HEK293 (cell line): Measurements from ENCODE around the gene CDC34.

Source experiments
- CTCF ChIA-PET: fragments of 350-600 bp; formaldehyde crosslinking; extraction: SDS; loops from one replicate; lab custom pipeline; 2021; ENCODE audit warnings: antibody characterized with exemption; lab: Yijun Ruan, JAX
- POLR2A ChIA-PET: fragments of 300-600 bp; formaldehyde crosslinking; extraction: SDS; loops from one replicate; lab custom pipeline; 2020; ENCODE audit warnings: antibody characterized with exemption, inconsistent platforms; lab: Yijun Ruan, JAX
- H3K27ac ChIP-seq: fragments of 200-500 bp; sonication (Bioruptor generic); 2 replicates; pipeline ENCODE4 v1.5.1; 2014; ENCODE audit warnings: low read depth, low read length, control low read depth, inconsistent platforms; ENCODE audit errors: extremely low read depth
- H3K36me3 ChIP-seq, 2 experiments: fragments of 200-500 bp in 1 of 2; sonication (Bioruptor generic) in 1 of 2; 1 replicate in 1 of 2; 2 replicates in 1 of 2; pipeline ENCODE4 v1.5.1; 2014 to 2017; ENCODE audit warnings: inconsistent platforms in 2 of 2, low read length in 2 of 2; ENCODE audit not compliant: control insufficient read depth in 2 of 2, insufficient read depth in 1 of 2
- H3K4me1 ChIP-seq: fragments of 200-500 bp; sonication (Bioruptor generic); 2 replicates; pipeline ENCODE4 v1.5.1; 2014; ENCODE audit warnings: mild to moderate bottlenecking, low read length, inconsistent platforms; ENCODE audit not compliant: control insufficient read depth, insufficient read depth
- H3K4me3 ChIP-seq: 2 replicates; pipeline ENCODE4 v1.5.1; 2011; ENCODE audit warnings: low read depth, mild to moderate bottlenecking, control low read depth, low read length, moderate library complexity
- H3K9me3 ChIP-seq: fragments of 200-500 bp; sonication (Bioruptor generic); 2 replicates; pipeline ENCODE4 v1.5.1; 2014; ENCODE audit warnings: low read depth, low read length, inconsistent platforms; ENCODE audit not compliant: control insufficient read depth, insufficient read depth
- SCRT1 ChIP-seq: fragments of 450-650 bp; formaldehyde crosslinking; IDR thresholded peaks from 2 replicates; pipeline ENCODE4 v1.5.1; 2016; ENCODE audit warnings: missing biosample characterization, missing genetic modification characterization, borderline replicate concordance
- SCRT2 ChIP-seq: fragments of 450-650 bp; formaldehyde crosslinking; IDR thresholded peaks from 2 replicates; pipeline ENCODE4 v1.5.1; 2016; ENCODE audit warnings: missing biosample characterization, missing genetic modification characterization
- YY1 ChIP-seq: fragments of 450-650 bp; formaldehyde crosslinking; IDR thresholded peaks from 2 replicates; pipeline ENCODE4 v1.5.1; 2018; ENCODE audit warnings: missing biosample characterization, missing genetic modification characterization
- ZEB2 ChIP-seq: fragments of 450-650 bp; formaldehyde crosslinking; IDR thresholded peaks from 2 replicates; pipeline ENCODE4 v1.5.1; 2016; ENCODE audit warnings: missing biosample characterization, missing genetic modification characterization
- ZNF19 ChIP-seq: fragments of 450-650 bp; formaldehyde crosslinking; IDR thresholded peaks from 2 replicates; pipeline ENCODE4; 2016; ENCODE audit warnings: missing biosample characterization, missing genetic modification characterization, low read depth
- ZNF214 ChIP-seq: fragments of 450-650 bp; formaldehyde crosslinking; IDR thresholded peaks from 2 replicates; pipeline ENCODE4 v1.5.1; 2017; ENCODE audit warnings: missing biosample characterization, mild to moderate bottlenecking, missing genetic modification characterization, borderline replicate concordance
- ZNF223 ChIP-seq: fragments of 450-650 bp; formaldehyde crosslinking; IDR thresholded peaks from 2 replicates; pipeline ENCODE4 v1.5.1; 2016; ENCODE audit warnings: missing biosample characterization, missing genetic modification characterization
- ZNF239 ChIP-seq: fragments of 450-650 bp; formaldehyde crosslinking; IDR thresholded peaks from 2 replicates; pipeline ENCODE4 v1.5.1; 2016; ENCODE audit warnings: missing biosample characterization, missing genetic modification characterization
- ZNF280D ChIP-seq: fragments of 450-650 bp; formaldehyde crosslinking; IDR thresholded peaks from 2 replicates; pipeline ENCODE4 v1.5.1; 2016; ENCODE audit warnings: missing biosample characterization, missing genetic modification characterization
- ZNF324 ChIP-seq: fragments of 450-650 bp; formaldehyde crosslinking; IDR thresholded peaks from 2 replicates; pipeline ENCODE4 v1.5.1; 2016; ENCODE audit warnings: missing biosample characterization, missing genetic modification characterization
- ZNF37A ChIP-seq: fragments of 450-650 bp; IDR thresholded peaks from 2 replicates; pipeline ENCODE4 v1.5.1; 2018; ENCODE audit warnings: missing biosample characterization, missing genetic modification characterization
- ZNF449 ChIP-seq: fragments of 450-650 bp; formaldehyde crosslinking; IDR thresholded peaks from 2 replicates; pipeline ENCODE4 v1.5.1; 2017; ENCODE audit warnings: missing biosample characterization, mild to moderate bottlenecking, missing genetic modification characterization, moderate library complexity
- ZNF560 ChIP-seq: fragments of 450-650 bp; formaldehyde crosslinking; IDR thresholded peaks from 2 replicates; pipeline ENCODE4 v1.5.1; 2017; ENCODE audit warnings: missing biosample characterization, missing genetic modification characterization, borderline replicate concordance
- ZNF629 ChIP-seq: fragments of 450-650 bp; formaldehyde crosslinking; IDR thresholded peaks from 2 replicates; pipeline ENCODE4 v1.5.1; 2017; ENCODE audit warnings: missing biosample characterization, missing genetic modification characterization
- TF ChIP-seq, protein P1 (sequence below): fragments of 450-650 bp; formaldehyde crosslinking; IDR thresholded peaks from 2 replicates; pipeline ENCODE4 v1.5.1; 2016; ENCODE audit warnings: missing biosample characterization, missing genetic modification characterization
- TF ChIP-seq, protein P2 (sequence below): sonication (generic); formaldehyde crosslinking; IDR thresholded peaks from 2 replicates; pipeline ENCODE4 v1.8.1; 2022; ENCODE audit warnings: mild to moderate bottlenecking, moderate library complexity, missing genetic modification reagents
- TF ChIP-seq, protein P3 (sequence below): fragments of 450-650 bp; formaldehyde crosslinking; IDR thresholded peaks from 2 replicates; pipeline ENCODE4 v1.5.1; 2016; ENCODE audit warnings: missing biosample characterization, missing genetic modification characterization
- TF ChIP-seq, protein P4 (sequence below): fragments of 450-650 bp; formaldehyde crosslinking; IDR thresholded peaks from 2 replicates; pipeline ENCODE4 v1.5.1; 2017; ENCODE audit warnings: missing biosample characterization, missing genetic modification characterization

Gene CDC34

GRCh38 chr19:525029-525428 lies 6.5 kb upstream of the CDC34 start:
- Histone ChIP-seq H3K4me3 (no peak overlapping the region), H3K9me3 (no peaks in the 10 kb centered on the region), H3K27ac (no peak overlapping the region), H3K36me3 (no peaks in the 10 kb centered on the region), H3K4me1 (no peaks in the 10 kb centered on the region)
- ChIA-PET CTCF (interaction anchor here (0.7 to 1.3 kb wide), 3 partner anchors 14 to 61 kb away, joined by 3 to 4 read pairs (median 3); no protein-coding TSS in a partner anchor), POLR2A (no interaction called here)
- TF ChIP-seq, protein P1, sequence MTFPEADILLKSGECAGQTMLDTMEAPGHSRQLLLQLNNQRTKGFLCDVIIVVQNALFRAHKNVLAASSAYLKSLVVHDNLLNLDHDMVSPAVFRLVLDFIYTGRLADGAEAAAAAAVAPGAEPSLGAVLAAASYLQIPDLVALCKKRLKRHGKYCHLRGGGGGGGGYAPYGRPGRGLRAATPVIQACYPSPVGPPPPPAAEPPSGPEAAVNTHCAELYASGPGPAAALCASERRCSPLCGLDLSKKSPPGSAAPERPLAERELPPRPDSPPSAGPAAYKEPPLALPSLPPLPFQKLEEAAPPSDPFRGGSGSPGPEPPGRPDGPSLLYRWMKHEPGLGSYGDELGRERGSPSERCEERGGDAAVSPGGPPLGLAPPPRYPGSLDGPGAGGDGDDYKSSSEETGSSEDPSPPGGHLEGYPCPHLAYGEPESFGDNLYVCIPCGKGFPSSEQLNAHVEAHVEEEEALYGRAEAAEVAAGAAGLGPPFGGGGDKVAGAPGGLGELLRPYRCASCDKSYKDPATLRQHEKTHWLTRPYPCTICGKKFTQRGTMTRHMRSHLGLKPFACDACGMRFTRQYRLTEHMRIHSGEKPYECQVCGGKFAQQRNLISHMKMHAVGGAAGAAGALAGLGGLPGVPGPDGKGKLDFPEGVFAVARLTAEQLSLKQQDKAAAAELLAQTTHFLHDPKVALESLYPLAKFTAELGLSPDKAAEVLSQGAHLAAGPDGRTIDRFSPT (tag by site-specific recombination), result no peak
- no peak for TF ChIP-seq ZNF324 (tag by site-specific recombination)
- no peak for TF ChIP-seq ZEB2
- TF ChIP-seq ZNF19 (tag by site-specific recombination), result no peak
- TF ChIP-seq ZNF449 (tag by site-specific recombination), result no peak
- TF ChIP-seq ZNF280D (tag by site-specific recombination), result no peak
- no peak for TF ChIP-seq ZNF214
- TF ChIP-seq ZNF560 (tag by site-specific recombination), result no peak
- no peak for TF ChIP-seq ZNF37A (tag by site-specific recombination)
- no peak for TF ChIP-seq ZNF223 (tag by site-specific recombination)
- TF ChIP-seq, protein P2, sequence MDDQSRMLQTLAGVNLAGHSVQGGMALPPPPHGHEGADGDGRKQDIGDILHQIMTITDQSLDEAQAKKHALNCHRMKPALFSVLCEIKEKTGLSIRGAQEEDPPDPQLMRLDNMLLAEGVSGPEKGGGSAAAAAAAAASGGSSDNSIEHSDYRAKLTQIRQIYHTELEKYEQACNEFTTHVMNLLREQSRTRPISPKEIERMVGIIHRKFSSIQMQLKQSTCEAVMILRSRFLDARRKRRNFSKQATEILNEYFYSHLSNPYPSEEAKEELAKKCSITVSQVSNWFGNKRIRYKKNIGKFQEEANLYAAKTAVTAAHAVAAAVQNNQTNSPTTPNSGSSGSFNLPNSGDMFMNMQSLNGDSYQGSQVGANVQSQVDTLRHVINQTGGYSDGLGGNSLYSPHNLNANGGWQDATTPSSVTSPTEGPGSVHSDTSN, result no peak
- TF ChIP-seq YY1 (tag by site-specific recombination), result no peak
- no peak for TF ChIP-seq SCRT1
- TF ChIP-seq, protein P3, sequence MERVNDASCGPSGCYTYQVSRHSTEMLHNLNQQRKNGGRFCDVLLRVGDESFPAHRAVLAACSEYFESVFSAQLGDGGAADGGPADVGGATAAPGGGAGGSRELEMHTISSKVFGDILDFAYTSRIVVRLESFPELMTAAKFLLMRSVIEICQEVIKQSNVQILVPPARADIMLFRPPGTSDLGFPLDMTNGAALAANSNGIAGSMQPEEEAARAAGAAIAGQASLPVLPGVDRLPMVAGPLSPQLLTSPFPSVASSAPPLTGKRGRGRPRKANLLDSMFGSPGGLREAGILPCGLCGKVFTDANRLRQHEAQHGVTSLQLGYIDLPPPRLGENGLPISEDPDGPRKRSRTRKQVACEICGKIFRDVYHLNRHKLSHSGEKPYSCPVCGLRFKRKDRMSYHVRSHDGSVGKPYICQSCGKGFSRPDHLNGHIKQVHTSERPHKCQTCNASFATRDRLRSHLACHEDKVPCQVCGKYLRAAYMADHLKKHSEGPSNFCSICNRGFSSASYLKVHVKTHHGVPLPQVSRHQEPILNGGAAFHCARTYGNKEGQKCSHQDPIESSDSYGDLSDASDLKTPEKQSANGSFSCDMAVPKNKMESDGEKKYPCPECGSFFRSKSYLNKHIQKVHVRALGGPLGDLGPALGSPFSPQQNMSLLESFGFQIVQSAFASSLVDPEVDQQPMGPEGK (tag by site-specific recombination), result no peak

DNA sequence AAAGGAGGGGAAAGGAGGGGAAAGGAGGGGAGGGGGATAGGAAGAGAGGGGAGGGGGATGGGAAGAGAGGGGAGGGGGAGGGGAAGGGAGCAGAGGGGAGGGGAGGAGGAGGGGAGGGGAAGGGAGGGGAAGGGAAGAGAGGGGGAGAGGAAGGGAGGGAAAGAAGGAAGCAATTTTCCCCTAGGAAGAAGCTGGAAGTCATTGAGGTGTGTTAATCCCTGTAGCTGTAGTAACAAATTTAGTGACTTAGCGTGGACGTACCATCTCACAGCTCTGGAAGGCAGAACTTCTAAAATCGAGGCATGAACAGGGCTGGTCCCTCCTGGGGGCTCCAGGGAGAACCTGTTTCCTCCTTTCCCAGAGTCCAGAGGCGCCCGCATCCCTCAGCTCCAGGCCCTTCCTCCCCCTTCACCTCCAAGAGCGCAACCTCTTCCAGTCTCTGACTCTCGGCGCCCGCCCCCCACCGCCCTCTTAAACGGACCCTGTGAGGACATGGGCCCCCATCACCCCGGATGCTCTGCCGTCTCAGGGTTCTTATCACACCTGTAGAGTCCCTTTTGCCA lies 5.6 kb upstream of the CDC34 start:
- TF ChIP-seq, protein P4, sequence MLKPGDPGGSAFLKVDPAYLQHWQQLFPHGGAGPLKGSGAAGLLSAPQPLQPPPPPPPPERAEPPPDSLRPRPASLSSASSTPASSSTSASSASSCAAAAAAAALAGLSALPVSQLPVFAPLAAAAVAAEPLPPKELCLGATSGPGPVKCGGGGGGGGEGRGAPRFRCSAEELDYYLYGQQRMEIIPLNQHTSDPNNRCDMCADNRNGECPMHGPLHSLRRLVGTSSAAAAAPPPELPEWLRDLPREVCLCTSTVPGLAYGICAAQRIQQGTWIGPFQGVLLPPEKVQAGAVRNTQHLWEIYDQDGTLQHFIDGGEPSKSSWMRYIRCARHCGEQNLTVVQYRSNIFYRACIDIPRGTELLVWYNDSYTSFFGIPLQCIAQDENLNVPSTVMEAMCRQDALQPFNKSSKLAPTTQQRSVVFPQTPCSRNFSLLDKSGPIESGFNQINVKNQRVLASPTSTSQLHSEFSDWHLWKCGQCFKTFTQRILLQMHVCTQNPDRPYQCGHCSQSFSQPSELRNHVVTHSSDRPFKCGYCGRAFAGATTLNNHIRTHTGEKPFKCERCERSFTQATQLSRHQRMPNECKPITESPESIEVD, result no peak
- TF ChIP-seq ZNF629 (tag by site-specific recombination) (no peak), SCRT2 (tag by site-specific recombination) (0 out of 2 replicates have a peak, but pooled peaks have one; percentile 10), ZNF239 (tag by site-specific recombination) (no peak)
- POLR2A ChIA-PET, result interaction anchor here (0.6 to 1.0 kb wide), 4 partner anchors 15 to 108 kb away, joined by 3 to 5 read pairs (median 4); no protein-coding TSS in a partner anchor
- CTCF ChIA-PET, result interaction anchor here (1.3 kb wide), 1 partner anchor 20 kb away, joined by 3 read pairs; no protein-coding TSS in a partner anchor
- Histone ChIP-seq H3K9me3 (no peaks in the 10 kb centered on the region), H3K36me3 (no peaks in the 10 kb centered on the region), H3K27ac (no peak overlapping the region), H3K4me1 (no peaks in the 10 kb centered on the region), H3K4me3 (no peak overlapping the region)
